Fibroblast of the aortic adventitia (primary cell): ENCODE results near the gene LRMDA. TPM values are rescaled to one million over a fixed set of nuclear protein-coding genes. Genes with fewer than 3 reads are reported as not detected.

Experiments used
- DNase-seq: peaks from one replicate; pipeline ENCODE4 v3.0.0-alpha.2; 2010; ENCODE audit warnings: low read depth
- H3K4me3 ChIP-seq: 2 replicates; pipeline ENCODE4 v1.5.1; 2011; ENCODE audit warnings: low read depth, mild to moderate bottlenecking, control low read depth, low read length, moderate library complexity
- CTCF ChIP-seq: IDR thresholded peaks from 2 replicates; pipeline ENCODE4 v1.5.1; 2011; ENCODE audit warnings: mild to moderate bottlenecking, low read length, control low read depth, inconsistent platforms; ENCODE audit not compliant: insufficient read depth
- total RNA-seq: library from RNA; depleted of rRNA; stranded (reverse); fragments of >200 nt; gene quantifications from 2 replicates; pipeline ENCODE4 v1.2.3, GENCODE V29; 2012; ENCODE audit warnings: low replicate concordance

The LRMDA gene
- total RNA-seq, 1 donor = 6.3 TPM

GRCh38 chr10:75895259-75895658 is 463.8 kb downstream of the LRMDA start:
- no peak overlapping the region for H3K4me3 ChIP-seq
- no peak for TF ChIP-seq CTCF
- DNase-seq = no peak

- TF ChIP-seq CTCF = no peak
- no peak for DNase-seq
Measured at GRCh38 chr10:75899816-75900390, 468.5 kb downstream of the LRMDA start.

GRCh38 chr10:75902816-75903215 is 471.4 kb downstream of the LRMDA start:
- DNase-seq = no peak
- no peak overlapping the region for H3K4me3 ChIP-seq
- no peak for TF ChIP-seq CTCF

More at GRCh38 chr10:75899816-75900390, 468.5 kb downstream of the LRMDA start:
- no peak overlapping the region for H3K4me3 ChIP-seq

- H3K4me3 ChIP-seq = no peak overlapping the region
- no peak for DNase-seq
- TF ChIP-seq CTCF = no peak
Measured at GRCh38 chr10:75904499-75905283, 473.3 kb downstream of the LRMDA start.

GRCh38 chr10:75905490-75905889 is 474.1 kb downstream of the LRMDA start:
- TF ChIP-seq CTCF = no peak
- DNase-seq = no peak
- no peak overlapping the region for H3K4me3 ChIP-seq

GRCh38 chr10:75910032-75910431 is 478.6 kb downstream of the LRMDA start:
- H3K4me3 ChIP-seq = no peak overlapping the region
- DNase-seq = peak; percentile 76
- peak; percentile 65 for TF ChIP-seq CTCF
